GM10248 (cell line): ENCODE results near the gene ZYG11B.
"Not testable (repeated sequence)": the region's sequence is repeated elsewhere in the genome, so short reads cannot be mapped to it uniquely, and the experiment has no call there.

Experiments used
- CTCF ChIA-PET: fragments of 300-600 bp; sonication (Branson Sonifier 250); formaldehyde crosslinking; extraction: SDS; loops from one replicate; lab custom pipeline; 2021; ENCODE audit warnings: antibody characterized with exemption; lab: Yijun Ruan, JAX
- POLR2A ChIA-PET: fragments of 350-650 bp; sonication (Branson Sonifier 250); formaldehyde crosslinking; extraction: SDS; loops from one replicate; lab custom pipeline; 2020; ENCODE audit warnings: antibody characterized with exemption; lab: Yijun Ruan, JAX
- DNase-seq: peaks from one replicate; pipeline ENCODE4 v3.0.0; 2012; ENCODE audit errors: extremely low spot score
- TF ChIP-seq, protein P1 (sequence below): IDR thresholded peaks from 2 replicates; pipeline ENCODE4 v1.5.1; 2012; ENCODE audit warnings: mild to moderate bottlenecking, low read depth; ENCODE audit errors: extremely low read depth, missing control alignments, control extremely low read depth

Gene ZYG11B

DNA sequence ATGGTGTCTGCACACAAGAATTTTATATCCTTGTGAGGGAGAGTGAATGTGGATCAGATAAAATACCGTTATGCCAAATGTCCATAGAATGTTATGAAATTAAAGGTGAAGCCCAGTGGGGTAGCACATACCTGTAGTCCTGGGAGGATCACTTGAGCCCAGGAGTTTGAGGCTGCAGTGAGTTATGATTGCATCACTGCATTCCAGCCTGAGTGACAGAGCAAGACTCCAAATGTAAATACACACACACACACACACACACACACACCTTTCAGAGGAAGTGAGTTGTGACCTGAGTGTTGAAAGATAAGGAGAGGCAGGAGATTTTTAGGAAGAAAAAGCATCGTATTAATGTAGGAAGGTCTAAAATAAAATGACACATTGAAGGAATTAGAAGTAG is 88.2 kb downstream of the ZYG11B start:
- CTCF ChIA-PET = no interaction called here
- TF ChIP-seq, protein P1, sequence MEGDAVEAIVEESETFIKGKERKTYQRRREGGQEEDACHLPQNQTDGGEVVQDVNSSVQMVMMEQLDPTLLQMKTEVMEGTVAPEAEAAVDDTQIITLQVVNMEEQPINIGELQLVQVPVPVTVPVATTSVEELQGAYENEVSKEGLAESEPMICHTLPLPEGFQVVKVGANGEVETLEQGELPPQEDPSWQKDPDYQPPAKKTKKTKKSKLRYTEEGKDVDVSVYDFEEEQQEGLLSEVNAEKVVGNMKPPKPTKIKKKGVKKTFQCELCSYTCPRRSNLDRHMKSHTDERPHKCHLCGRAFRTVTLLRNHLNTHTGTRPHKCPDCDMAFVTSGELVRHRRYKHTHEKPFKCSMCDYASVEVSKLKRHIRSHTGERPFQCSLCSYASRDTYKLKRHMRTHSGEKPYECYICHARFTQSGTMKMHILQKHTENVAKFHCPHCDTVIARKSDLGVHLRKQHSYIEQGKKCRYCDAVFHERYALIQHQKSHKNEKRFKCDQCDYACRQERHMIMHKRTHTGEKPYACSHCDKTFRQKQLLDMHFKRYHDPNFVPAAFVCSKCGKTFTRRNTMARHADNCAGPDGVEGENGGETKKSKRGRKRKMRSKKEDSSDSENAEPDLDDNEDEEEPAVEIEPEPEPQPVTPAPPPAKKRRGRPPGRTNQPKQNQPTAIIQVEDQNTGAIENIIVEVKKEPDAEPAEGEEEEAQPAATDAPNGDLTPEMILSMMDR = no peak
- POLR2A ChIA-PET = no interaction called here
- DNase-seq = no peak

DNA sequence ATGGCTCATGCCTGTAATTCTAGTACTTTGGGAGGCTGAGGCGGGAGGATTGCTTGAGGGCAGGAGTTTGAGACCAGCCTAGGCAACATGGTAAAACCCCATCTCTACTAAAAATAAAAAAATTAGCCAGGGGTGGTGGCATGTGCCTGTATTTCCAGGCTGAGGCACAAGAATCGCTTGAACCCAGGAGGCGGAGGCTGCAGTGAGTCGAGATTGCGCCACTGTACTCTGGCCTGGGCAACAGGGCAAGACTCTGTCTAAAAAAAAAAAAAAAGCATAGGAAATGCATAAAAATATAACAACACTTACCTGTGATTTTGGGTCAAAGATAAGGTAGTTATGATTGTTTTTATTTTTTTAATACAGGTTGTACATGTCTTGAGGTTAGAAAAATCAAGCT is 94.6 kb downstream of the ZYG11B start:
- DNase-seq, POLR2A ChIA-PET: not testable (repeated sequence)
- CTCF ChIA-PET = interaction anchor here (1.0 kb wide), 1 partner anchor 1268 kb away, joined by 4 read pairs; no protein-coding TSS in a partner anchor

DNA sequence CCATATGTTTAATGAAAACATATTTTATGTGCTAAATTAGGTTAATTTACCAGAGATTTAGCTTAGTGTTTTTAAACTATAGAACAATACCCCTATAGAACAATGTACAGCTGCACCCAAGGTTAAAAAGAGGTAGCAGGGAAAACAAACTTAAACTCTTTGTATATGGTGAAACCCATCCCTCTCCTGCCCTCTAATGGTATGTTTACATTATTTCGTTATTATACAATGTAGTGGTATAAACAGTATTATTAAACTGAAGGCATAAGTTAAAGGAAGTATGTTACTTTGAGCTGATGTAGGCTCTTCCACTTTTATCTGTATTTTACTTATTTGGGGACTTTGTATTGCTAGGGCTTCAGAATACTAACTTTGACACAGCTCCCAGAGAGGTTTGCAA is 99.6 kb downstream of the ZYG11B start:
- ChIA-PET CTCF (interaction anchor here (0.7 to 1.9 kb wide), 6 partner anchors 10 to 124 kb away, joined by 3 to 12 read pairs (median 3); partner anchors contain the start of gene ZYG11A), POLR2A (interaction anchor here (0.6 to 0.7 kb wide), 2 partner anchors 17 to 882 kb away, joined by 3 to 6 read pairs; partner anchors contain the start of gene ZYG11A)
- no peak for DNase-seq
- TF ChIP-seq, protein P1 = peak; percentile 28

DNA sequence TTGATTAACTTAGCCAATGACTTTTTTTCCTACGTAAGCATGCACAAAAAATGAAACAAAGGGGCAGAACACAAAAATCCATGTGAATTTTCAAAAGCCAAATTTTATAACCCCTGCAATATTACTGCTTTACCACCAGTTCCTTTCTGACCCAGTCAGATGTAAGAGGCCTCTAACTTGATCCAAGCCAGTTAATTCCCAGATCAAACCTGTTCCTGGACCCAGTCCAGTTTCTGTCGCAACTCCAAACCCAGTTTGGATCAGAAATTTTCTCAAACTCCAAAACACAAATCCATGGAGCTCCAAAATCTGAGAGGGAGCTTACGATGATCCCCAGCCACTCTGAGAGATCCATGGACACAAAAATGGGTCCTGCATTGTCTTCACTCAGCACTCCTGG is 108.5 kb downstream of the ZYG11B start:
- no peak for DNase-seq
- TF ChIP-seq, protein P1 = no peak
- POLR2A ChIA-PET = no interaction called here
- CTCF ChIA-PET = interaction anchor here (3.9 kb wide), 1 partner anchor 8 kb away, joined by 18 read pairs; the partner anchor contains the start of gene ZYG11A

DNA sequence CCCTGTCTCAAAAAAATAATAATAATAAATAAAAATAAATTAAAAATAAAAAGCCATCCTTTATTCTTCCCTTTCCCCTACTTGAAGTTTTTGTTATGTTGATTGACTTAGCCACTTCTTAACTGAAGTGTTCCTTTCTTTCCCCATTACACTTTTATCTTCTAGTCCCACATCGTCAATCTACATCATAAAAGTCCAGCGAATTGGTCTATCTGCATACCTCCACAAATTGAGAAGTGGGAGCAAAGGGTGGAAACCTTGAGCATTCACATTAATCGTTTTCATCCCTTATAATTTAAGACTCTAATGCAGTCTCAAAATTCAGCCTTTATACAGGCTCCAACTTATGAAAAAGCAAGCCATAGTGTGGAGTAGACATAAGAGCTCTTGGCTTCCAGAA is 109.8 kb downstream of the ZYG11B start:
- no peak for DNase-seq
- ChIA-PET CTCF (interaction anchor here (0.9 to 1.1 kb wide), 3 partner anchors 12 to 939 kb away, joined by 3 to 4 read pairs (median 3); no protein-coding TSS in a partner anchor), POLR2A (no interaction called here)
- TF ChIP-seq, protein P1 = no peak

DNA sequence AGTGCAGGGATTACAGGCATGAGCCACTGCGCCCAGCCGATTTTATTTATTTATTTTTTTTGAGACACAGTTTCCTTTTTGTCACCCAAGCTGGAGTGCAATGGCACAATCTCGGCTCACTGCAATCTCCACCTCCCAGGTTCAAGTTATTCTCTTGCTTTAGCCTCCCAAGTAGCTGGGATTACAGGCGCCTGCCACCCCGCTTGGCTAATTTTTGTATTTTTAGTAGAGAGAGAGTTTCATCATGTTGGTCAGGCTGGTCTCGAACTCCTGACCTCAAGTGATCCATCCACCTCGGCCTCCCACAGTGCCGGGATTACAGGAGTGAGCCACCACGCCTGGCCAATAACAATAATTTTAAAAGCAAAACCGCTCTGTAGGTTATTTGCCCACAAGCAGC is 112.9 kb downstream of the ZYG11B start:
- CTCF ChIA-PET, POLR2A ChIA-PET, DNase-seq: not testable (repeated sequence)

DNA sequence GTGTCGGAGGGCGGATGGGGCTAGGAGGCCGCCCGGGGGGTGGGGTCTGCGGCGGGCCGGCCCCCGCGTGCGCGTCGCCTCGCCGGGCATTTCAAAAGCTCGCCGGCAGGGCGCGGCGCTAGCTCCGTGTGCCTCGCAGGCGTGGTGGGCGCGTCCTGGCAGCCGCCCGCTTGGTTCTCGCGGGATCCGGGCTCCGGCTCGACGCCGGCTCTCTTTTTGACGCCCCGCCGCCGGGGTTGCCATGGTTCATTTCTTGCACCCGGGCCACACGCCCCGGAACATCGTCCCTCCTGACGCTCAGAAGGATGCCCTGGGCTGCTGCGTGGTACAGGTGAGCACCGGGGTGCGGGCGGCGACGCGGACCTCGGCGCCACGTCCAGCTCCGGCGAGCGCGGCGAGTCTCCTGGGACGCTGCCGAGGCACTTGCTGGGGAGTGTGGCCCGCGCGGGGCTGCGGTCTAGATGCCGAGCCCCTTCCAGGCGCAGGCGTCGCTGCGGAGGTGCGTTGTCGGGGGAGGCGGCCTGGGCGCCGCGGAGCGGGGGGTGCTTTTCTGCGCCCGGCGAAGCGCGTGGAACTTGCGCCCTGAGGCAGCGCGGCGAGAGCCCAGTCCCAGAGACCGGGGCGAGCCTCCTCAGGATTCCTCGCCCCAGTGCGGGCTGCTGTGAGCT is 116.5 kb downstream of the ZYG11B start, which contains the start of gene ZYG11A:
ZYG11A (plus strand) TSS at position 118 of the 668 bp plus-strand sequence; CDS start at position 242, 124 bp downstream.
- ChIA-PET CTCF (interaction anchor here (0.9 to 3.3 kb wide), 15 partner anchors 10 to 172 kb away, joined by 3 to 18 read pairs (median 4); partner anchors contain the start of gene ZYG11B), POLR2A (interaction anchor here (0.6 to 1.4 kb wide), 5 partner anchors 8 to 762 kb away, joined by 3 to 9 read pairs (median 5); no protein-coding TSS in a partner anchor)
- TF ChIP-seq, protein P1 = peak; percentile 38
- peak; percentile 94 for DNase-seq

DNA sequence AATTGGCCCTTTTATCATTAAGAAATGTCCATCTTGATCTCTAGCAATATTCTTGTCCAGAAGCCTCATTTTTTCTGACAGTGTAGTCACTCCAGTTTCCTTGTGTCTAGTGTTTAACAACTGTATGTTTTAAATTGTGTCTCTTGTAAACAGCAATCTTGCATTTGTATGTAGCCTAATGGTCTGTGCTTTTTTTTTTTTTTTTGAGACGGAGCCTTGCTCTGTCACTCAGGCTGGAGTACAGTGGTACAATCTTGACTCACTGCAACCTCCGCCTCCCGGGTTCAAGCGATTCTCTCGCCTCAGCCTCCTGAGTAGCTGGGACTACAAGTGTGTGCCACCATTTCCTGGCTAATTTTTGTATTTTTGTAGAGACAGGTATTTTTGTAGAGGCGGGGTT is 118.9 kb downstream of the ZYG11B start:
- ChIA-PET CTCF (interaction anchor here (2.1 kb wide), 1 partner anchor 12 kb away, joined by 7 read pairs; no protein-coding TSS in a partner anchor), POLR2A (interaction anchor here (0.7 kb wide), 2 partner anchors 16 to 27 kb away, joined by 3 to 5 read pairs; no protein-coding TSS in a partner anchor)
- not testable (repeated sequence) for DNase-seq
